Nephron (organoid): ENCODE results near the gene NFIC.
"Not testable (repeated sequence)": the region's sequence is repeated elsewhere in the genome, so short reads cannot be mapped to it uniquely, and the experiment has no call there.

Experiments
- H3K27ac Mint-ChIP-seq, 3 experiments: 2 replicates each; pipeline ENCODE4 v1.8.0; 2020; ENCODE audit warnings: mixed read lengths in 3 of 3, mild to moderate bottlenecking in 2 of 3, moderate library complexity in 1 of 3
- H3K27me3 Mint-ChIP-seq: 2 replicates; pipeline ENCODE4 v1.8.0; 2021; ENCODE audit warnings: low read depth, mild to moderate bottlenecking, moderate library complexity, mixed read lengths
- H3K36me3 Mint-ChIP-seq: 2 replicates; pipeline ENCODE4 v1.8.0; 2020; ENCODE audit warnings: low read depth, mixed read lengths
- H3K4me1 Mint-ChIP-seq: 2 replicates; pipeline ENCODE4 v1.8.0; 2020; ENCODE audit warnings: mixed read lengths
- H3K4me3 Mint-ChIP-seq, 3 experiments: 2 replicates each; pipeline ENCODE4 v1.8.0; 2020; ENCODE audit warnings: mild to moderate bottlenecking in 3 of 3, mixed read lengths in 3 of 3, moderate library complexity in 2 of 3
- H3K9me3 Mint-ChIP-seq: 2 replicates; pipeline ENCODE4 v1.8.0; 2020; ENCODE audit warnings: mixed read lengths
- CTCF ChIP-seq, 3 experiments: fragments of 200-600 bp; sonication (generic); IDR thresholded peaks; one replicate each; pipeline ENCODE4 v1.5.0; 2021; ENCODE audit warnings: antibody characterized with exemption in 3 of 3; ENCODE audit not compliant: unreplicated experiment in 3 of 3

The NFIC gene

GRCh38 chr19:3328743-3329142 is 37.6 kb upstream of the NFIC start:
- H3K4me3 Mint-ChIP-seq = no peak overlapping the region
- peaks cover 58% of the 10 kb centered on the region for H3K27me3 Mint-ChIP-seq
- H3K4me1 Mint-ChIP-seq = no peaks in the 10 kb centered on the region
- no peaks in the 10 kb centered on the region for H3K9me3 Mint-ChIP-seq
- no peak overlapping the region for H3K27ac Mint-ChIP-seq
- no peak for TF ChIP-seq CTCF (IDR thresholded peaks at IDR 0.05; ENCODE audit: unreplicated experiment in 3 of 3)
- no peaks in the 10 kb centered on the region for H3K36me3 Mint-ChIP-seq

GRCh38 chr19:3330047-3330446 is 36.3 kb upstream of the NFIC start:
- no peak overlapping the region for H3K4me3 Mint-ChIP-seq
- H3K9me3 Mint-ChIP-seq = no peaks in the 10 kb centered on the region
- no peaks in the 10 kb centered on the region for H3K4me1 Mint-ChIP-seq
- H3K27ac Mint-ChIP-seq = no peak overlapping the region
- H3K36me3 Mint-ChIP-seq = no peaks in the 10 kb centered on the region
- TF ChIP-seq CTCF (IDR thresholded peaks at IDR 0.05; ENCODE audit: unreplicated experiment in 3 of 3) = no peak
- peaks cover 62% of the 10 kb centered on the region for H3K27me3 Mint-ChIP-seq

- not testable (repeated sequence) for H3K36me3 Mint-ChIP-seq, H3K27ac Mint-ChIP-seq, H3K4me1 Mint-ChIP-seq, H3K4me3 Mint-ChIP-seq, H3K9me3 Mint-ChIP-seq
- peaks cover 68% of the 10 kb centered on the region for H3K27me3 Mint-ChIP-seq
These were observed 34.2 kb upstream of the NFIC start for GRCh38 chr19:3332232-3332631.

- no peak for TF ChIP-seq CTCF (IDR thresholded peaks at IDR 0.05; ENCODE audit: unreplicated experiment in 3 of 3)
- no peak overlapping the region for H3K27ac Mint-ChIP-seq
- H3K27me3 Mint-ChIP-seq = peaks cover 67% of the 10 kb centered on the region
- H3K4me1 Mint-ChIP-seq = peaks cover 5% of the 10 kb centered on the region
- H3K9me3 Mint-ChIP-seq = no peaks in the 10 kb centered on the region
- H3K36me3 Mint-ChIP-seq = no peaks in the 10 kb centered on the region
- H3K4me3 Mint-ChIP-seq = no peak overlapping the region
These were observed 33.3 kb upstream of the NFIC start for GRCh38 chr19:3333020-3333583.

GRCh38 chr19:3333662-3334061 is 32.7 kb upstream of the NFIC start:
- Mint-ChIP-seq H3K36me3 (no peaks in the 10 kb centered on the region), H3K27ac (no peak overlapping the region), H3K4me1 (peaks cover 5% of the 10 kb centered on the region), H3K27me3 (peaks cover 67% of the 10 kb centered on the region), H3K9me3 (no peaks in the 10 kb centered on the region), H3K4me3 (no peak overlapping the region)
- TF ChIP-seq CTCF (IDR thresholded peaks at IDR 0.05; ENCODE audit: unreplicated experiment in 3 of 3) = no peak

GRCh38 chr19:3334749-3335430 is 31.5 kb upstream of the NFIC start:
- not testable (repeated sequence) for H3K36me3 Mint-ChIP-seq, H3K4me1 Mint-ChIP-seq, H3K9me3 Mint-ChIP-seq

More at GRCh38 chr19:3334749-3335430, 31.5 kb upstream of the NFIC start:
- H3K27me3 Mint-ChIP-seq = peaks cover 62% of the 10 kb centered on the region
- not testable (repeated sequence) for H3K4me3 Mint-ChIP-seq, H3K27ac Mint-ChIP-seq
